Panc1 (cell line): ENCODE results near the gene KRTAP5-6. TPM values are rescaled to one million over a fixed set of nuclear protein-coding genes. Genes with fewer than 3 reads are reported as not detected.
"Not testable (repeated sequence)": the region's sequence is repeated elsewhere in the genome, so short reads cannot be mapped to it uniquely, and the experiment has no call there.

Source experiments
- ATAC-seq: fragments of 200-7000 bp; cut with Tn5 transposase; 2 replicates; pipeline ENCODE4 v1.9.1; 2020; ENCODE audit warnings: mild to moderate bottlenecking, moderate library complexity
- BruUV-seq: library from RNA; stranded (reverse); fragments of 400-500 nt; replicated peaks from 2 replicates; lab custom pipeline; 2021; lab: Mats Ljungman, UMichigan
- CTCF ChIA-PET: fragments of 300-600 bp; sonication (Branson Sonifier 250); formaldehyde crosslinking; loops from one replicate; lab custom pipeline; 2022; ENCODE audit warnings: antibody characterized with exemption; lab: Charles Lee
- POLR2A ChIA-PET: fragments of 300-600 bp; sonication (Branson Sonifier 250); formaldehyde crosslinking; loops from one replicate; lab custom pipeline; 2022; ENCODE audit warnings: antibody characterized with exemption; lab: Charles Lee
- DNase-seq: peaks from one replicate; pipeline ENCODE4 v3.0.0-alpha.2; 2010; ENCODE audit warnings: low read depth, low spot score
- H3K27ac ChIP-seq: 2 replicates; pipeline ENCODE4 v1.5.1; 2011; ENCODE audit warnings: mild to moderate bottlenecking, low read length, inconsistent platforms
- H3K27me3 ChIP-seq: fragments of 200-500 bp; sonication (Bioruptor generic); 2 replicates; pipeline ENCODE4 v1.6.0; 2014; ENCODE audit warnings: low read length, inconsistent platforms; ENCODE audit not compliant: control insufficient read depth, insufficient read depth
- H3K36me3 ChIP-seq: fragments of 200-500 bp; sonication (Bioruptor generic); 2 replicates; pipeline ENCODE4 v1.5.1; 2014; ENCODE audit warnings: inconsistent platforms, mild to moderate bottlenecking, low read length, moderate library complexity; ENCODE audit not compliant: control insufficient read depth, insufficient read depth
- H3K4me1 ChIP-seq: 2 replicates; pipeline ENCODE4 v1.5.1; 2011; ENCODE audit warnings: inconsistent platforms, mild to moderate bottlenecking, low read length, moderate library complexity; ENCODE audit not compliant: control insufficient read depth, insufficient read depth
- H3K4me3 ChIP-seq, 2 experiments: 2 replicates each; pipeline ENCODE4 v1.5.1; 2011 to 2012; ENCODE audit warnings: low read depth in 2 of 2, low read length in 2 of 2, mild to moderate bottlenecking in 2 of 2, inconsistent platforms in 1 of 2, moderate library complexity in 1 of 2
- H3K9me3 ChIP-seq: fragments of 200-500 bp; sonication (Bioruptor generic); 2 replicates; pipeline ENCODE4 v1.5.1; 2014; ENCODE audit warnings: low read depth, mild to moderate bottlenecking, inconsistent platforms, low read length, moderate library complexity; ENCODE audit not compliant: control insufficient read depth, insufficient read depth
- CTCF ChIP-seq: fragments of 450-650 bp; IDR thresholded peaks from 2 replicates; pipeline ENCODE4 v1.5.1; 2017; ENCODE audit warnings: mild to moderate bottlenecking
- POLR2AphosphoS5 ChIP-seq: IDR thresholded peaks from 2 replicates; pipeline ENCODE4 v1.6.1; 2012; ENCODE audit warnings: mild to moderate bottlenecking, low read depth, low read length, moderate library complexity
- REST ChIP-seq, 2 experiments: IDR thresholded peaks; 2 replicates each; pipeline ENCODE4 v1.6.1; 2011 to 2012; ENCODE audit warnings: low read depth in 2 of 2, control low read depth in 1 of 2, low read length in 1 of 2, mild to moderate bottlenecking in 1 of 2, moderate library complexity in 1 of 2; ENCODE audit not compliant: insufficient read depth in 1 of 2
- SIN3A ChIP-seq: IDR thresholded peaks from 2 replicates; pipeline ENCODE4 v1.6.1; 2012; ENCODE audit warnings: low read depth, mild to moderate bottlenecking, low read length, moderate library complexity, borderline replicate concordance; ENCODE audit not compliant: insufficient read depth
- TCF7L2 ChIP-seq: IDR thresholded peaks from 2 replicates; pipeline ENCODE4 v1.6.1; 2011; ENCODE audit warnings: mild to moderate bottlenecking, low read depth, low read length, inconsistent platforms
- in situ Hi-C: cut with HindIII; loops from 2 replicates; pipeline ENCODE4 v1.10.0; 2016; ENCODE audit warnings: low sequenced_read_pairs, low pct_unique_long_range_greater_than_20kb
- intact Hi-C: fragments of 100-400 bp; cut with micrococcal nuclease; formaldehyde crosslinking; loops from one replicate; pipeline ENCODE4 v1.10.0; 2022; ENCODE audit not compliant: unreplicated experiment
- total RNA-seq: library from RNA; stranded (reverse); gene quantifications from one replicate; pipeline ENCODE4 v1.2.1, GENCODE V29; 2021; ENCODE audit not compliant: unreplicated experiment

The KRTAP5-6 gene
- total RNA-seq, 1 experiment from 2014 or later, result not detected

- Histone ChIP-seq H3K27me3 (0 out of 2 replicates have a peak, but pooled peaks cover 2% of the 10 kb centered on the region), H3K4me3 (no peak overlapping the region), H3K36me3 (no peaks in the 10 kb centered on the region), H3K9me3 (no peaks in the 10 kb centered on the region), H3K4me1 (no peaks in the 10 kb centered on the region), H3K27ac (no peak overlapping the region)
- intact Hi-C loops, result no loop called here
- in situ Hi-C loops, result no loop called here
- DNase-seq (no peak), ATAC-seq (no peak)
- CTCF ChIA-PET, result no interaction called here
- TF ChIP-seq CTCF (no peak), REST (IDR thresholded peaks at IDR 0.05; ENCODE audit: insufficient read depth in 1 of 2, low read depth in 2 of 2, low read length in 1 of 2) (no peak), TCF7L2 (no peak), SIN3A (no peak), POLR2AphosphoS5 (no peak)
- POLR2A ChIA-PET, result no interaction called here
- BruUV-seq, result no TSS peak
Observed at GRCh38 chr11:1669546-1670218, 27.3 kb upstream of the KRTAP5-6 start.

GRCh38 chr11:1670457-1670856, 26.5 kb upstream of the KRTAP5-6 start:
- POLR2A ChIA-PET, intact Hi-C loops, H3K36me3 ChIP-seq, ATAC-seq, DNase-seq, H3K4me1 ChIP-seq, H3K4me3 ChIP-seq, BruUV-seq, CTCF ChIA-PET, H3K27me3 ChIP-seq, H3K27ac ChIP-seq, H3K9me3 ChIP-seq, in situ Hi-C loops: not testable (repeated sequence)

- POLR2A ChIA-PET, result interaction anchor here (0.6 kb wide), 1 partner anchor 66 kb away, joined by 3 read pairs; no protein-coding TSS in a partner anchor
- DNase-seq (no peak), ATAC-seq (no peak)
- H3K27ac ChIP-seq, result no peak overlapping the region
- intact Hi-C loops, result no loop called here
- CTCF ChIA-PET, result no interaction called here
- H3K36me3 ChIP-seq, result no peaks in the 10 kb centered on the region
- H3K4me1 ChIP-seq, result no peaks in the 10 kb centered on the region
- peaks cover 2% of the 10 kb centered on the region; the same call in 1 of the 2 replicates for H3K27me3 ChIP-seq
- in situ Hi-C loops, result no loop called here
- H3K4me3 ChIP-seq, result no peak overlapping the region
- no peak for TF ChIP-seq POLR2AphosphoS5
- TF ChIP-seq CTCF, result no peak
- TF ChIP-seq TCF7L2, result no peak
- no peak for TF ChIP-seq REST (IDR thresholded peaks at IDR 0.05; ENCODE audit: insufficient read depth in 1 of 2, low read depth in 2 of 2, low read length in 1 of 2)
- TF ChIP-seq SIN3A, result no peak
- BruUV-seq, result no TSS peak
- H3K9me3 ChIP-seq, result no peaks in the 10 kb centered on the region
Observed at GRCh38 chr11:1670905-1671371, 26.1 kb upstream of the KRTAP5-6 start.
